HG02973 (cell line): ENCODE data around the gene MARK2.

Experiments used
- ATAC-seq: cut with Tn5 transposase; IDR thresholded peaks from one replicate; pipeline ENCODE4 v1.9.1; 2021; ENCODE audit warnings: moderate library complexity; ENCODE audit not compliant: unreplicated experiment

Gene MARK2

DNA sequence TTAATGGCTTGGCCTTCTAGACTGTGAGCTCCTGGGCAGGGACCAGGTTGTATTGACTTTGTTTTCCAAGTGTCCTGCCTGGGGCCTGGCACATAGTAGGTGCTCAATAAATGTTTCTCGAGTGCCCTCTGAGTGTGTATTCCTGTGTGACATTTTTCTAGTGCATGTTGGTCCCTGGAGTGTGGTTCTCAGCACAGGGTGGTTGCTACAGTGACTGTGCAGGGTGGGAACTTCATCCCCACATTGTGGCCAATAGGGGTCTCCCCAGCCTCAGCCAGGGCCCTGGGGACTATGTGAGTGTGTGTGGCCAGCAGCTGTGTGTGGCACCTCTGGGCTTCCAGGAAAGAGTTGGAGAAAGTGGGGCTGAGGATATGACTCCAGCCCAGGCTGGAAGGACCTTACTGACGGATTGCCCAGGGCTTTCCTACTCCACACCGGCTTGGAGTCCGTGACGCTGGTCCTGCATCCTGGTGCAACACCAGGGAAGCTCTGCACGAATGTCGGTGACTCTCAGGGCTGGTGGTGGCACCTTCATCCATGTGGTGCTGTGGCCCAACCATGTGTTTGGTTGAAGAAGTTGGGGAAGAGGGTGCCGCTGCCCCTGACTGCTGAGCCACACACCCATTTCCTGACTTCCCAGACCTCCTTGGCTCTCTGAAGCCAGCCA is 9.0 kb upstream of the MARK2 start:
- no peak for ATAC-seq

DNA sequence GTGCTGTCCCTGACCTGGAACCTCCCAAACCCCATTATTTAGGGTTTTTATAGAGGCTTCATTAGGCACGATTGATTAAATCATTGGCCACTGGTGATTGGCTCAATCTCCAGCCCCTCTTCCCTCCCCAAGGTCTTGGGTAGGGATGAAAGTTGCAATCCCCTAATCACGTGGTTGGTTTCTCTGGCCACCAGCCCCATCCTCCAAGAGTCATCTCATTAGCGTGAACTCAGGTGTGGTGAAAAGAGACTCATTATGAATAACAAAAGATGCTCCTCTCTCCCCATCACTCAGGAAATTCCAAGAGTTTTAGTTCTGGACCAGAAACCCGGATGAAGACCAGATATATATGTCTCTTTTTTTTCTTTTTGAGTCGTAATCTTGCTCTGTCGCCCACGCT is 7.6 kb upstream of the MARK2 start:
- no peak for ATAC-seq

GRCh38 chr11:63832336-63832735 is 6.6 kb upstream of the MARK2 start:
- no peak for ATAC-seq

- no peak for ATAC-seq
Measured at GRCh38 chr11:63833048-63833447, 5.9 kb upstream of the MARK2 start.

DNA sequence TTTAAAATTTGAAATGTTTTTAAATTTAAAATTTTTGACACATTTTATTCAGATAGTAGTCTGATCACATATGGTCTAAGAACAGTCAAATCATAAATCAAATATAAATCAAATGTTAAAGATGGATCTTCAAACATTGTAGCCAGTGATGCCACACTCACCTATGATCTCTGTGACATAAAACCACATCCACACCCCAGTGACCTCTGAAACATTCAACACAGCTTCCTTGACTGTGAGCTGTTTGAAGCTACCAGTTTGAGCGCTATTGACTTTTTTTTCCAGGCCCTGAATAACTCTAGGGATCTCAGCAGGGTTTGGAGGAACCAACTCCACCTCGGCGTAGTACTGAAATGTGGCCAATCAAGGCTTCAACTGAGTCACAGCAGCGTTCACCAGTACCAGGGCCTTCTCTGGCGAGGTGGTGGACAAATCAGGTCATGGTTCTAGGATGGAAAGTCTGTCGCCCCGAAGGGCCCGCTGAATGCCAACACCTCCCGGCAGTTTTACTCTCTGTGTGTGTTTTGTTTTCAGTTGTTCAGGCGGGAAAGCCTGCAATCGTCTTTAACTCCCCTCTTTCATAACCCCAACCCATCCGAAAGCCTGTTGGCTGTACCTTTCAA is 4.3 kb upstream of the MARK2 start:
- ATAC-seq: no peak

DNA sequence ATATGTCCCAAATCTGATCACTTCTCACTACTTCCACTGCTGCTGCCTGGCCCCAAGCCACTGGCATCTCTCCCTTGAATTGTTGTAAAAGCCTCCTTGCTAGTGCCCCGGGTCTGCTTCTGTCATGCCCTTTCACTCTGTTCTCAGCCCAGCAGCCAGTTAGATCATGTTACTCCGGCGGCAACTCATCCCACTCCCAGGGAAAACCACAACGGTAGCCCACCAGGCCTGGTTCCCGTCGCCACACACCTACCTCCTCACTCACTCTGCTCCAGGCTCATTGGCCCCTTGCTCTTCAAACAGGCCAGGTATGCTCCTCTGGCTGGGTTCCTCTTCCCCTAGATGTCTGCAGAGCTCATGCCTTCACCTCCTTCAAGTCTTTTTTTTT is 3.8 kb upstream of the MARK2 start:
- no peak for ATAC-seq

- ATAC-seq: no peak
Measured at GRCh38 chr11:63837027-63837688, 1.8 kb upstream of the MARK2 start.

DNA sequence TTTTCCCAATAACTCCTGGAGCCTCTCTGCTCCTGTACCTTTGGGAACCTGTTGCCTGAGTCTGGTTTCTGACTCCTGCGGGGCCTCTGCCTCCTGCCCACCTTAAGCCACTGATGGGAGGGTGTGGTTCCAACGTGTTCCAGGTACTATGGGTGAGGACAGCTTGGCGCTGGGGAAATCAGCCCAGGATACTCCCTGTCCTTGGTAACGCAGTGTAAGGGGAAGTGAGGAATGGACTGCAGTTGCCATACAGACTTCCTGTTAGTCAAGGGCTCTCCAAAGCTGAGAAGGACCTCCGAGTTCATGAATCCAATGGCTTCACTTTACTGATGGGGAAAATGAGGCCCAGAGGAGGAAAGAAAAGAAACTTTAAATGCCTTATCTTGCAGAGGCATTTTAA is 1.2 kb upstream of the MARK2 start:
- no peak for ATAC-seq

DNA sequence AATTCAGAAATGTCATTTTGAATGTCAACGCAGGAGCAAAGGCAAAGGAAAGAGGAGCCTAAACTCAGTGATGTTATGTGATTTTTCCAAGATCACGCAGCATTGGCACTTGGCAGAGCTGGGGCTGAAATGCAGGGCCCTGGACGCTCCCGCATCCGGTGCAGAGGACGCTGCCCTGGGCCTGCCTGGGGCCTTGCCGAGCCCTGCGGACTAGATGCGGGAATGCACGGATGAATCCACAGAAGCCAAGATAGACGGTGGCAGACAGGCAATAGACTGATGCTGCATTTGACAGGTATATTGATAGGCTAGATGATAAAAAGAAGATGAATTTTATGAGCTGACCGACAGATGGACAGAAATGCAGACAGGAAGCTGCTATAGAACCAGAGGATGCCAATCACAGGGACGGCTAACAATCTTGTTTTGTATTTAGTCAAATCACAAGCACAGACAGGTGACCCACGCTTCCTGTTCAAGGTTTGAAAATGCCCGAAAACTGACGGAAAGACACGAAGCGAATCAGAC is 696 bp upstream of the MARK2 start:
- ATAC-seq: no peak

GRCh38 chr11:63839508-63840355 is 822 bp downstream of the MARK2 start:
- ATAC-seq: no peak

- no peak for ATAC-seq
Measured at GRCh38 chr11:63840356-63841060, 1.6 kb downstream of the MARK2 start.

DNA sequence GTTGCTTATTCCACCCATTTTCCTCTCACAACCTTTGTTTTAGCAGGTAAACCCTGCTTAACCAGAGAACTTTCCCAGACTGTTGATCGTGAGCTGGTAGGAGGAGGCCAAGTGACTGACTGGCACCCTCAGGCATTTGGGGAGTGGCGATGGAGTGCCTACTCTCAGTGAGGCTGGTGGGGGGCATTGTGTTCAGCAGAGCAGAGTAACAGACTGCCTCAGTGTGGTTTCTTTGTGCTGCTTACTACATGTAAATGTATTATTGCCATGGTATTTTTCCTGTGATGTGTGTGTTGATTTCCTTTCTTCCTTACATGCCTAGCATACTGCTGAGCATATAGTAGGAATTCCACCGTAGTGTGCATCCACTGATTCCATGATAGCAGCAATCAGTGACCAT is 2.6 kb downstream of the MARK2 start:
- ATAC-seq: no peak

GRCh38 chr11:63843041-63843440 is 4.1 kb downstream of the MARK2 start:
- ATAC-seq: no peak

- ATAC-seq: no peak
Measured at GRCh38 chr11:63844836-63845235, 5.9 kb downstream of the MARK2 start.

GRCh38 chr11:63845303-63845702 is 6.4 kb downstream of the MARK2 start:
- no peak for ATAC-seq

- no peak for ATAC-seq
Measured at GRCh38 chr11:63845911-63846310, 7.0 kb downstream of the MARK2 start.

GRCh38 chr11:63846897-63847296 is 8.0 kb downstream of the MARK2 start:
- ATAC-seq: no peak

DNA sequence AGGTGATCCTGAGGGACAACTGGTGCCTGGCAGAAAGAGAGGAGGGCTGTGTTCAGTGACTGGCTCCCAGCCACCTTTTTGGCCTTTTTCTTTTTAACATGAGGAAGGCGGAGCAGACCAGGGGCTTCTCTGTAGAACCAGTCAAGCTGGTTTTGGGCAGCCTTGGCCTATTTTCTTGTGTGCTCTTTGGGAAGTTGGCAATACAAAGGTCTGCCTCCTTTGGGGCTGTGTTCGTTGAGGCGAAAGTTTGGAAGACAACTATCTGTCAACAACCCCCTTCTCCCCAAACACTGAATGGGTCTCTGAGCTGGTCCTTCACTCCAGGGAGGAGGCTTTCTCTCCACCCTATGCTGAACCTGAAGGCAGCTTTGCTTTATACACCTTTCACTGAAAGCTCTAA is 8.5 kb downstream of the MARK2 start:
- no peak for ATAC-seq

DNA sequence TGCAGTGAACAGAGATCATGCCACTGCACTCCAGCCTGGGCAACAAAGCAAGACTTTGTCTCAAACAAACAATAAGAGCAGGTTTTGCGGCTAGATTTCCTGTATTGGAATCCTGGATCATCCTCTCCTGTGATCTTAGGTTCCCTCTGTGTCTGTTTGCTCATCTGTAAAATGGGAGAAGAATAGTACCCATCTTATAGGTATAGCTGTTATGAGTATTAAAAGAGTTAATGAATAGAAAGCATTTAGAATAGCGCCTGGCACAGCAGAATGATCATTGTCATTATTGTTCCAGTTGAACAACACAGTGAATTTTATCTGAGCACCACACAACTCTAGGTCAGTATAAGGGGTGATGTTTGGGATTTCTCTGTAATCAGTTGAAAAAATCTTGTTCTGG is 10.8 kb downstream of the MARK2 start:
- no peak for ATAC-seq

- ATAC-seq: no peak
Measured at GRCh38 chr11:63850920-63851319, 12.0 kb downstream of the MARK2 start.

GRCh38 chr11:63851364-63851763 is 12.5 kb downstream of the MARK2 start:
- ATAC-seq: no peak
